Liver (tissue), 9 donors: ENCODE data around the gene TCF19. TPM values are rescaled to one million over a fixed set of nuclear protein-coding genes. Genes with fewer than 3 reads are reported as not detected.

Source experiments
- DNase-seq: peaks from one replicate; pipeline ENCODE4 v3.0.0-alpha.2; 2017; ENCODE audit warnings: low spot score
- H3K27ac ChIP-seq, 2 donors: one replicate each; pipeline ENCODE4 v1.7.0; 2013; ENCODE audit warnings: inconsistent platforms in 2 of 2, low read length in 2 of 2, control low read depth in 1 of 2, low read depth in 1 of 2, mild to moderate bottlenecking in 1 of 2
- H3K27me3 ChIP-seq, 4 donors: one replicate each; pipeline versions ENCODE4 v1.6.1 to v1.7.0; 2013; ENCODE audit warnings: low read length in 3 of 4, inconsistent platforms in 1 of 4, mild to moderate bottlenecking in 1 of 4, moderate library complexity in 1 of 4; ENCODE audit not compliant: control insufficient read depth in 4 of 4, insufficient read depth in 4 of 4
- H3K36me3 ChIP-seq, 4 donors: one replicate each; pipeline versions ENCODE4 v1.6.1 to v1.7.0; 2013; ENCODE audit warnings: low read length in 3 of 4, mild to moderate bottlenecking in 3 of 4, low read depth in 1 of 4, moderate library complexity in 1 of 4; ENCODE audit not compliant: control insufficient read depth in 4 of 4, insufficient read depth in 3 of 4
- H3K4me1 ChIP-seq, 4 donors: one replicate each; pipeline versions ENCODE4 v1.6.1 to v1.7.0; 2013; ENCODE audit warnings: low read length in 3 of 4, mild to moderate bottlenecking in 3 of 4, moderate library complexity in 1 of 4; ENCODE audit not compliant: control insufficient read depth in 4 of 4, insufficient read depth in 4 of 4
- H3K4me3 ChIP-seq, 3 donors: one replicate each; pipeline versions ENCODE4 v1.6.1 to v1.7.0; 2013; ENCODE audit warnings: low read length in 3 of 3, control low read depth in 1 of 3, low read depth in 1 of 3, mild to moderate bottlenecking in 1 of 3
- H3K9ac ChIP-seq, 2 donors: one replicate each; pipeline ENCODE4 v1.7.0; 2013; ENCODE audit warnings: low read length in 2 of 2, mild to moderate bottlenecking in 2 of 2, moderate library complexity in 2 of 2, control low read depth in 1 of 2, low read depth in 1 of 2
- H3K9me3 ChIP-seq, 4 donors: one replicate each; pipeline versions ENCODE4 v1.6.1 to v1.7.0; 2013; ENCODE audit warnings: low read length in 3 of 4; ENCODE audit not compliant: control insufficient read depth in 4 of 4
- ATF3 ChIP-seq: IDR thresholded peaks from 2 replicates; pipeline ENCODE4 v1.6.1; 2016; ENCODE audit warnings: antibody characterized with exemption
- EGR1 ChIP-seq, 2 donors: IDR thresholded peaks; 2 replicates each; pipeline ENCODE4 v1.6.1; 2016 to 2018; ENCODE audit warnings: antibody characterized with exemption in 2 of 2, low read depth in 2 of 2
- FOXA1 ChIP-seq: IDR thresholded peaks from 2 replicates; pipeline ENCODE4 v1.6.1; 2016; ENCODE audit warnings: antibody characterized with exemption
- FOXA2 ChIP-seq: IDR thresholded peaks from 2 replicates; pipeline ENCODE4 v1.6.1; 2016; ENCODE audit warnings: antibody characterized with exemption
- GABPA ChIP-seq, 2 donors: IDR thresholded peaks in 1 of 2; conservative IDR thresholded peaks in 1 of 2; 2 replicates each; pipeline ENCODE4 v1.6.1; 2016; ENCODE audit warnings: antibody characterized with exemption in 2 of 2, mild to moderate bottlenecking in 1 of 2, moderate library complexity in 1 of 2
- HNF4A ChIP-seq, 2 donors: conservative IDR thresholded peaks; 2 replicates each; pipeline ENCODE4 v1.6.1; 2016; ENCODE audit warnings: antibody characterized with exemption in 2 of 2, mild to moderate bottlenecking in 2 of 2
- HNF4G ChIP-seq: IDR thresholded peaks from 2 replicates; pipeline ENCODE4 v1.6.1; 2016; ENCODE audit warnings: antibody characterized with exemption
- JUND ChIP-seq, 2 donors: IDR thresholded peaks; 2 replicates each; pipeline ENCODE4 v1.6.1; 2016; ENCODE audit warnings: antibody characterized with exemption in 2 of 2
- NR2F2 ChIP-seq: IDR thresholded peaks from 2 replicates; pipeline ENCODE4 v1.6.1; 2016; ENCODE audit warnings: antibody characterized with exemption
- RAD21 ChIP-seq, 2 donors: IDR thresholded peaks; 2 replicates each; pipeline ENCODE4 v1.6.1; 2016; ENCODE audit warnings: antibody characterized with exemption in 2 of 2, mild to moderate bottlenecking in 2 of 2
- REST ChIP-seq: IDR thresholded peaks from 2 replicates; pipeline ENCODE4 v1.6.1; 2016; ENCODE audit warnings: antibody characterized with exemption, mild to moderate bottlenecking
- RXRA ChIP-seq, 2 donors: IDR thresholded peaks; 2 replicates each; pipeline ENCODE4 v1.6.1; 2017 to 2018; ENCODE audit warnings: antibody characterized with exemption in 2 of 2, mild to moderate bottlenecking in 1 of 2
- SP1 ChIP-seq: IDR thresholded peaks from 2 replicates; pipeline ENCODE4 v1.6.1; 2018; ENCODE audit warnings: antibody characterized with exemption, mild to moderate bottlenecking
- TAF1 ChIP-seq: conservative IDR thresholded peaks from 2 replicates; pipeline ENCODE4 v1.6.1; 2016; ENCODE audit warnings: antibody characterized with exemption, mild to moderate bottlenecking
- YY1 ChIP-seq: IDR thresholded peaks from 2 replicates; pipeline ENCODE4 v1.6.1; 2016; ENCODE audit warnings: antibody characterized with exemption, mild to moderate bottlenecking
- WGBS: extraction: QIAGEN DNeasy Blood & Tissue Kit; methylation state at CpG from one replicate; pipeline ENCODE4 v1.1.7; 2013; 5-methylcytosine and 5-hydroxymethylcytosine counted together
- polyA plus RNA-seq, 2 donors: library from polyadenylated mRNA; stranded (reverse) in 1 of 2; unstranded in 1 of 2; fragments of 200-250 nt in 1 of 2; fragments of >200 nt in 1 of 2; fragmentation: Nextera tagmentation in 1 of 2; extraction: Ambion mirVana in 1 of 2; gene quantifications; one replicate each; pipeline versions ENCODE4 v1.2.1 to v1.2.3, GENCODE V29; 2013 to 2015
- total RNA-seq, 2 donors: library from RNA; depleted of rRNA; stranded (reverse); fragments of >200 nt; gene quantifications; one replicate each; pipeline ENCODE4 v1.2.3, GENCODE V29; 2014
- TF ChIP-seq, protein P1 (sequence below): IDR thresholded peaks from 2 replicates; pipeline ENCODE4 v1.6.1; 2016; ENCODE audit warnings: antibody characterized with exemption
- TF ChIP-seq, protein P2 (sequence below): IDR thresholded peaks from 2 replicates; pipeline ENCODE4 v1.6.1; 2016; ENCODE audit warnings: antibody characterized with exemption
- TF ChIP-seq, protein P3 (sequence below): fragments of 150-350 bp; IDR thresholded peaks from 2 replicates; pipeline ENCODE4 v1.5.1; 2017; ENCODE audit warnings: improper control_type of control experiment, low read depth, low read length; ENCODE audit not compliant: missing input control
- donor health status: healthy.
- donor health status: healthy.
- donor health status: healthy.
- donor health status: healthy.
- donor health status: healthy.

The TCF19 gene
- total and polyA plus RNA-seq, 4 donors = 0.63 to 16.8 (median 2.0) TPM

GRCh38 chr6:31208506-31208905 is 50.1 kb downstream of the TCF19 start:
- Histone ChIP-seq H3K4me3 (no peak overlapping the region), H3K4me1 (peaks cover 0 to 27% (median 7%) of the 10 kb centered on the region in 4 donors), H3K27ac (peak overlapping the region; percentile 59 to 62), H3K36me3 (no peaks in the 10 kb centered on the region), H3K27me3 (no peaks in the 10 kb centered on the region), H3K9me3 (no peaks in the 10 kb centered on the region), H3K9ac (no peak overlapping the region)
- TF ChIP-seq RXRA (IDR thresholded peaks at IDR 0.05) = peak; percentile 39 to 61
- TF ChIP-seq ATF3 = no peak
- TF ChIP-seq EGR1 (IDR thresholded peaks at IDR 0.05; ENCODE audit: low read depth in 2 of 2) = no peak
- no peak for TF ChIP-seq RAD21 (IDR thresholded peaks at IDR 0.05)
- no peak for TF ChIP-seq REST
- no peak for TF ChIP-seq GABPA (IDR thresholded peaks at IDR 0.05 in 1 of 2, conservative IDR thresholded peaks at IDR 0.05 in 1 of 2)
- TF ChIP-seq JUND (IDR thresholded peaks at IDR 0.05) = no peak
- no peak for TF ChIP-seq NR2F2
- TF ChIP-seq TAF1 = no peak
- TF ChIP-seq, protein P1, sequence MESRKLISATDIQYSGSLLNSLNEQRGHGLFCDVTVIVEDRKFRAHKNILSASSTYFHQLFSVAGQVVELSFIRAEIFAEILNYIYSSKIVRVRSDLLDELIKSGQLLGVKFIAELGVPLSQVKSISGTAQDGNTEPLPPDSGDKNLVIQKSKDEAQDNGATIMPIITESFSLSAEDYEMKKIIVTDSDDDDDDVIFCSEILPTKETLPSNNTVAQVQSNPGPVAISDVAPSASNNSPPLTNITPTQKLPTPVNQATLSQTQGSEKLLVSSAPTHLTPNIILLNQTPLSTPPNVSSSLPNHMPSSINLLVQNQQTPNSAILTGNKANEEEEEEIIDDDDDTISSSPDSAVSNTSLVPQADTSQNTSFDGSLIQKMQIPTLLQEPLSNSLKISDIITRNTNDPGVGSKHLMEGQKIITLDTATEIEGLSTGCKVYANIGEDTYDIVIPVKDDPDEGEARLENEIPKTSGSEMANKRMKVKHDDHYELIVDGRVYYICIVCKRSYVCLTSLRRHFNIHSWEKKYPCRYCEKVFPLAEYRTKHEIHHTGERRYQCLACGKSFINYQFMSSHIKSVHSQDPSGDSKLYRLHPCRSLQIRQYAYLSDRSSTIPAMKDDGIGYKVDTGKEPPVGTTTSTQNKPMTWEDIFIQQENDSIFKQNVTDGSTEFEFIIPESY = no peak
- TF ChIP-seq FOXA2 = no peak
- peak; percentile 39 for TF ChIP-seq YY1
- TF ChIP-seq FOXA1 = no peak
- no peak for TF ChIP-seq HNF4G
- TF ChIP-seq, protein P2, sequence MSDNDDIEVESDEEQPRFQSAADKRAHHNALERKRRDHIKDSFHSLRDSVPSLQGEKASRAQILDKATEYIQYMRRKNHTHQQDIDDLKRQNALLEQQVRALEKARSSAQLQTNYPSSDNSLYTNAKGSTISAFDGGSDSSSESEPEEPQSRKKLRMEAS = no peak
- TF ChIP-seq HNF4A (conservative IDR thresholded peaks at IDR 0.05) = peak in 1 of 2 donors; percentile 28
- TF ChIP-seq, protein P3, sequence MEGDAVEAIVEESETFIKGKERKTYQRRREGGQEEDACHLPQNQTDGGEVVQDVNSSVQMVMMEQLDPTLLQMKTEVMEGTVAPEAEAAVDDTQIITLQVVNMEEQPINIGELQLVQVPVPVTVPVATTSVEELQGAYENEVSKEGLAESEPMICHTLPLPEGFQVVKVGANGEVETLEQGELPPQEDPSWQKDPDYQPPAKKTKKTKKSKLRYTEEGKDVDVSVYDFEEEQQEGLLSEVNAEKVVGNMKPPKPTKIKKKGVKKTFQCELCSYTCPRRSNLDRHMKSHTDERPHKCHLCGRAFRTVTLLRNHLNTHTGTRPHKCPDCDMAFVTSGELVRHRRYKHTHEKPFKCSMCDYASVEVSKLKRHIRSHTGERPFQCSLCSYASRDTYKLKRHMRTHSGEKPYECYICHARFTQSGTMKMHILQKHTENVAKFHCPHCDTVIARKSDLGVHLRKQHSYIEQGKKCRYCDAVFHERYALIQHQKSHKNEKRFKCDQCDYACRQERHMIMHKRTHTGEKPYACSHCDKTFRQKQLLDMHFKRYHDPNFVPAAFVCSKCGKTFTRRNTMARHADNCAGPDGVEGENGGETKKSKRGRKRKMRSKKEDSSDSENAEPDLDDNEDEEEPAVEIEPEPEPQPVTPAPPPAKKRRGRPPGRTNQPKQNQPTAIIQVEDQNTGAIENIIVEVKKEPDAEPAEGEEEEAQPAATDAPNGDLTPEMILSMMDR = no peak
- TF ChIP-seq SP1 = peak; percentile 14
- no peak for DNase-seq
- 42% methylated on average over 2 of the region's 2 CpGs for WGBS
